HG02642 (cell line): ENCODE data around the gene AMBP.

Source experiments
- ATAC-seq: cut with Tn5 transposase; IDR thresholded peaks from one replicate; pipeline ENCODE4 v1.9.1; 2021; ENCODE audit warnings: mild to moderate bottlenecking; ENCODE audit not compliant: unreplicated experiment, poor library complexity

AMBP gene

DNA sequence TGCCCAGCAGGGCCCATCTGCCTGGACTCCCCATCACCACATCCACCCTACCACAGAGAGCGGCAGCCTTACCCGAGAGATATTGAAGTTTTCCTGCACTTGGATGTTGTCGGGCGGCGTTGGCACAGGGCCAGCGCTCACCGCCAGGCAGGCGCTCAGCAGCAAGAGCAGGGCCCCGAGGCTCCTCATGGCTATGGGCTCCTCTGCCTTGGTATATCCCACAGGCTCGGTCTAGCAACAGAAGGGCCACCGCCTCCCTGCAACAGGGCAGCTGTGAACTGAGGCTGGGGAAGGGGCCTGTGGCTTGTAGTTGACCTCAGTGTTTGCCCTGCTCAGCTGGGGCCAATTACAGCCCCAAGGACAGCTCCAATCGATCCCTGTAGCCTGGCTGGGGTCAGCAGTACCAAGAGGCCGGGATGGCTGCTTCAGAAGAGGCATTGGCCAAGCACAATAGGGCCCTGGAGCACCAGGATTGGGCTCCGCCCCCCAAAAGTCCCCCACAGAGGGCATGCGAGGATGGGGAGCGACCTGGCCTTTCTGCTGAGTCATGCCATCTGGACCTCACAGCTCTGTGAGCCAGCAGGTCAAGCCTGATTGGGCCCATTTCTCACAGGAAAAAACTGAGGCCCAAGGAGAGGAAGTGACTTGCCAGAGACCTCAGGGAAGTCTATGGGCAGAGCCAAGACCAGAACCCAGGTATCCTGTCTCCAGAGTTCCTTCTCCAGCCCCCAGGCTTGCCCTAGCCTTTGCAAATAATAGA lies at the start of gene AMBP:
Gene AMBP (minus strand): TSS at position 280 of the 760 bp plus-strand sequence. CDS start 91 bp downstream, at position 189.
- ATAC-seq: no peak

DNA sequence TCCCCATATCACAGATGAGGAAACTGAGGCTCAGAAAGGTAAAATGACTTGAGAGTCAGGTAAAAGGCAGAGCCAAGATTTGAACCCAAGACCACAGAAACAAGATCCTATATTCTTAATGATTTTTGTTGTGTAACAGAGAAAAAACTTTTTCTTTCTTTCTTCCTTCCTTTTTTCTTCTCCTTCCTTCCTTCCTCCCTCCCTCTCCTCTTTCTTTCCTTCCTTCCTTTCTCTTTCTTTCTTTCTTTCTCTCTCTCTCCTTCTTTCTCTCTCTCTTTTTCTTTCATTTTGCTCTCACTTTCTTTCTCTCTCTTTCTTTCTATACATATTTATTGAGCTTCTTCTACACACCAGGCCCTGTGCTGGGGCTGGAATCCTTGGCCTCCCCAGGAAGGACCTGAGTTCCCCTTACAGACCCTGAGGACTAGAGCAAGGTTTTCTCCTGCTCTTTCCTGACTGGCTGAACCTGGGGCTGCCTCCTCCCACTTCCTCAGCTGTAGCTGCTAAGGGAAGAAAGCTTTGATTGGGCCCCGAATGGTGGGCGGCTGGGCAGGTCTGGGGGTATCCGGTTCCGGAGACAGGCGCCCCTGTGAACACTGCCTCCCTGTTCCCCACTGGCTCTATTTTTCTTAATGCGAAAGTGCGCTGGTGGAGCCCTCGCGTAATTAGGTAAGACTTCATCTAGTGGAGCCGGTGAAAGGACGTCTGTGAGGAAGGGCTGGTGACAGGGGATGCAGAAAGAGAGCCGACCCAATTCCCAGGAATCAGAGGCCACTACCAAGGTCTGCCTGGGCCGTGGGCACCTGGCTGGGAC lies 48.4 kb upstream of the AMBP start:
- ATAC-seq: no peak

DNA sequence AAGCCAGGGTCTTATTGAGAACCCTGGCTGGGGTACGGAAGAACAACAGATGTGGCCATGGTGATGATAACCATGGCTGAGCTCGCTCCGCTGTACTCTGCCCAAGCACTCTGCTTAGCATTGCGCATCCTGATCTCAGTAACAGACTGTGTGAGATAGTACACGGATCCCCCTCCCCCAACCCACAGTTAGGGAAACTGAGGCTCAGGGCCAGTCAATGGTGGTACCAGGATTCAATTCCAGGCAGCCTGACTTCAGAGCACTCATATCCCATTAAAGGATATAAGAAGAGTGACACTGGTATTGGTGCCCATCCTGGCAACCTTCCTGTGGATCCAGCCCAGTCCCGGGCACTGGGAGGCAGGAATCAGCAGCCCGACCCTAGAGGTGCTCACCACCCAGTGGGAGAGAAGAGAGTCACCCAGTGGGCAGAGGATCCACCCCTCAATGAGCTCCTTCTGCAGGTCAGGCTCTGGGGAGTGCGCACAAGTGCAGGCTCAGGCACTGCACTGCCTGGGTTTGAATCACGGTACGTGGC lies 47.4 kb upstream of the AMBP start:
- no peak for ATAC-seq

DNA sequence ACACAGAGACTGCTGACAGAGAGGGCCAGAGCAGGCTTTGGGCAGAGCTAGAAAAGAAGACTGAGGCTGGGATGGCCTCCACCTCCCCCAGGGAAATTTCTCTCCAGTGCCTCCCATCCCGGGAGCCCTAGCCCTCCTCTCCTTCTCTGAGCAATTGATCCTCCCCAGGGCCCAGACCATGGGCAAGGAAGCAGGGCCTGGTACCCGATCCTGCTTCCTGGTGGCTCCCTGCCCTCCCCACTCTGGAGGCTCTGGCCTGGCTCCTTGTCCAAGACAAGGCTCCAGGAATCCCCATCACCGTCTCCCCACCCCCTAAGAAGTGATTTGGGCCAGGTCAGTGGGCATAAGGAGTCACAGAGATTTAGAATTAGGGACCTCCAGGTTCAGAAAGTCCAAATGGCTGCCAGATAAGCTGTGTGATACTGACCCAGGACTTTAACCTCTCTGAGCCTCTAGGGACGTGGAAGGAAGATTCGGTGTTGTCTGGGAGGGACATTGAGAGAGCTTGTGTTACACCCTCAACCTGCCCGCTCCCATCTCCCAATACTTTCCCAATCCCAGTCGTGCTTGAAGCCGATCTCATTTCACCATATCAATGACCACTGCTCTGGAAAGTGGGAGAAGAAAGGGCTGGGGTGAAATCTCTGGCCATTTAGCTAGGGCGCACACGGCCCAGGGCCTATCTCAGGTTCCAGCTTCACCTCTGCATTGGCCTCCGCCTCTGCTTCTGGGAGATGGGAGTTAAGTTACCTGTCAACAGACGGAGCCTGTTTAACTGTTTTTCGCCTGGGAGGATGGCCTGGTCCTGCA lies 46.8 kb upstream of the AMBP start:
- no peak for ATAC-seq

DNA sequence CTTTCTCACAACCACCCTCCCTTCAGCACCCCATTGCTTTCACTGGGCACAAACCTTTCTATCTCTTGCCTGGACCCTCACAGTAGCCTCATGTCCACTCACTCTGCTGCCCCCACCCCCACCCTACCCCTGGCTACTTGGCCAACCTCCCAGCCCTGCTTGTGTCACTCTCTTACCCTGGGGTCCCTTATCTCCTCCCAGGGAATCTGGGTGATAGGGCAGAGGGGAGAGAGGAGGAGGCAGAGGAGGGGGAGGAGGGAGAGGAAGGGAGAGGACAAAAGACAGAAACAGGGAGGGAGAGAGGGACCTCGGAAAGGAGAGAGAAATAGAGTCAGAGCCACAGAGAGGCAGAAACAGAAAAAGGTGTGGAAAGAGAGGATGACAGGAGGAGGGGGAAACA lies 46.0 kb upstream of the AMBP start:
- no peak for ATAC-seq

DNA sequence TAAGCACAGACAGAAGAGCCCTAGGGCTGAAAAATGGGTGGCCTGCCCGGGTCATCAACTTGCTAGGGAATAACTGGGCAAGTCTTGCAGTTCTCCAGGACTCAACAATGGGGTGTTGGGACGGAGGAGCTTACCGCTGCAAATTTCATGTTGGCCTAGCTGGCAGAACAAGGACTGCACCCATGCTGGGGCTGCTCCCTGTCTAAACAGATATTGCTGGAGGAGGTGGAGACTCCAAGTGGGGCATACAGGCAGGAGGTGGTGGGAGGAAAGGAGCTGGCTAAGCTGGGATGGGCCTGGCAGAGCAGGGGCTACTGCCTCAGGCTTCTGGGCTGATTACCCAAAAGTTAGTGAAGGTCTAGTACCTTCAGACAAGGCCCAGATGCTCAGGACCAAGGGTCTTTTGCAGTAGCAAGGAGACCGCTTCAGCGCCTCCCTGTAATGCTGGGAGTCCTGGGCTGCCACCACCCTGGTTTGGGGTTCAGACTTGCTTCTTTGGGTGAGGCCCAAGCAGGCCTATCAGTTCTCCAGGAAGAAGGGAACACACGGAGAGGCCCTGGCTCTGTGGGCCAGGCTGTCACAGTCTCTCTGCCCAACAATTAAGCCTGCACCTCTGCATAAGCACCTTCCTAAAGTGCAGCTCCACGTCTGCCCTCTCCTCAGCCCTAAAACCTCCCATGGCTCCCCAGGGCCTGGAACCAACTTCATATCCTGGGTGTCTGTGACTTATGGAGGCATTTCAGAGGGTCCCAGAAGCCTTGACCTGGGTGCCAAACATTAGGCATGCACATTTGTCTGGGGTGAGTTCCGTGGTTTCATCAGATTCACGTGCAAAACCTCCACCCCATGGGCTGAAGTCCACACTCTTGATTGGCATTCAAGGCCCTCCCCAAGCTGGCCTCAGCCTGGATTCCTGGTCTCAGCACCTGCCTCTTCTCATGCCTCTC lies 45.2 kb upstream of the AMBP start:
- ATAC-seq: no peak

DNA sequence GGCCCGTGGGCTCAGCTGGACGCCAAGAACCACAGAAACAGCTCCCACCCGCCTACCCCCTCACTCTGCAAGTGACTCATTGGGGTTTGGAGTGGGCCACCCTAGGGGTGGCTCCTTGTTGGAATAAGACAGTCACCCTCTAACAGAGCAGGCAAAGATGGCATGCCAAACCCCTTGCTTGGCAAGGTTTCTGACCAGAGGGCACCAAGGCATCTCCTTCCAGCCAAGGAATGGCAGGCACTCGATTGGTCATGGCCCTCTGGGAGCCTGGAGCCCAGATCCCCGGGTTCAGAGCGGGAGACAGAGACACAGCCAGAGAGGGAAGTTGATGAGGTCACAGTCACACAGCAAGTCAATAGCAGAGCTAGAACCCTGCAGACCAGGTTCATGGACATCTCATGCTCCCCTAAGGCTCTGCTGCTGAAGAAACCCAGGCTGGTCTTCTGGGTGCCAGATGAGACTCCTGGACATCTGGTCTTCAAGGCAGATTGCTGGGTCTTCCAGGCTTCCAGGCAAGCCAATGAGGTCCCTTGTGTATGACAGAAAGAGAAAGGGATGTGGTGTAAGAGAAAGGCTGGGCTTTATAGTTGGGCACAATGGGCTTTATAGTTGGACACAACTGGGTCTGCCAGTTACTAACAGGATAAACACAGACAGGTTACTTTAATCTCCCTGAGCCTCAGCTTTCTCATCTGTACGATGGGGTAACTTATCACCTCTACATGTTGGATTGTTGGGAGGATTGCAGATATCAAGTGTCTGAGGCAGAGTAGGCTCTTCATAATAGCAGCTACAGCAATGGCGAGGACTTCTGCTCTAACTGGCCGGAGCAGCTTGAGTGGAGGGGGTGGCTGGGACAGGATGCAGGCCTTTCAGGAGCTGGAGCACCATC lies 44.3 kb upstream of the AMBP start:
- ATAC-seq: no peak

DNA sequence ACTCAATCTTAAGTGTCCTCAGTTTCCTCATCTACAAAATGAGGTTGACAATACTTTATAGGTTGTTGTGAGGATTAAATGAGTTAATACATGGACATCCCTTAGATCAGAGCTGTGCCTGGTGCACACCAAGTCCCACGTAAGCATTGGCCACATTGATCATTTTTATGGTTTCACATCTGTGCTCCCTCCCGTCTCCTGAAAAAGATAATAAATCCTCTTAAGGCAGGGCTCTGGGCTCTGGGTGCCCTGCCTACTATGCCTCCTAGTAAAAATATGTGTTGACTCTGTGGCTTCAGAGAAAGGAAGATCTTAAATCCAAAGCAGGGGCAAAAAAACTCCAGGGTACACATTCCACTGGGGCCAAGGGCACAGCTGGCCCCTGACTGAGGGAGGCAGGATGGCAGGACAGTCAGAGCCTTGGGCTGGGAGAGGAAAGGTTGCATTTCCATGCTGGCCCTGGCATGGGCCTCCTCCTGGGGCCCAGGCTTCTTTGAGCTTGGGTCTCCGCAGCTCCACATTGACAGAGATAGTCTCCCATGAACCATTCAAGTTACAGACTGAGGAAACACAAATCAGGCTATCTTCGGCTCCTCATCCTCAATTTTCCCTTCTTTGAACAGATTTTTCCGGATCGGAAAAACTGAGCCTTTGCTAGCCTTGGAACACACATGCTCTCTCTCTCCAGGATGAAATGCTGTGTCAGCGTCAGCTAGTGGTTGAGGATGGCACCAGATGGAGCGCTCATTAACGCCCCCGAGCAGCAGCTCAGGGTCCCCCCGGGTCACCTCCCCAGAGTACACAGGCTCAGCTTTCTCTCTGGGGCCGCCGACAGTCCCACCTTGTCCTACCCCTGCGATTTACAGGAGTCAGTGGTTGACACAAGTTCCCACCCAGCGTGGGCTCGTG lies 43.4 kb upstream of the AMBP start:
- ATAC-seq: no peak

DNA sequence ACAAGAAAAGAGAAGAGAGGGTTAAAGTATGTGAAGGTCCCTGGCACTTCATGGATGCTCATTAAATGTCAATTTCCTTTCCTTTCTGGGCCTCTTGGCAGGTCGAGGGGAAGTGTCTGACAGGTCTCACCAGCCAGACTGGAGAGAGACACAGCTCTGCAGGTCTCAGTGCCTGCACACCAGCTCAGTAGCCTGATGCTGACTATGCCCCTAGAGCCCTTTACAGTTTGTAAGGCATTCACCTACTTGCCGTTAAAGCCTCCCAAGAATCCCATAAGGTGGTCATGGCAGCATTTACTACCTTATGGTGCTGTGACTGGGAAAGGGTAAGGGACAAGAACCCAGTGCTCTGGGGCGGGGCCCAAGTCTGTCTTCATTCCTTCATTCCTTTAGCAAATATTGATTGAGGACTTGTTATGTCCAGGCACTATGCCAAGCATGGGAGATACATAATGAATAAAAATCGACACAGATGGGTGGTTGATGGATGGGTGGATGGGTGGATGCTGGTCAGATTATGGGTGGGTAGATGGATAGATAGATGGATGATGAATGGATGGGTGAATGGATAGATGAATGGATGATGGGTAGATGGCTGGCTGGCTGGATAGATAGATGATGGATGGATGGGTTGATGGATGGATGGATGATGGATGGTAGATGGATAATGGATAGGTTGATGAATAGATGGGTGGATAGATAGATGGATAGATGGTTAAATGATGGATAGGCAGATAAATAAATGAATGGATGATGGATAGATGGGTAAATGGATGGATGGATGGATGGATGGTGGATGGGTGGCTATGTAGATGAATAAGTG lies 42.3 kb upstream of the AMBP start:
- no peak for ATAC-seq

DNA sequence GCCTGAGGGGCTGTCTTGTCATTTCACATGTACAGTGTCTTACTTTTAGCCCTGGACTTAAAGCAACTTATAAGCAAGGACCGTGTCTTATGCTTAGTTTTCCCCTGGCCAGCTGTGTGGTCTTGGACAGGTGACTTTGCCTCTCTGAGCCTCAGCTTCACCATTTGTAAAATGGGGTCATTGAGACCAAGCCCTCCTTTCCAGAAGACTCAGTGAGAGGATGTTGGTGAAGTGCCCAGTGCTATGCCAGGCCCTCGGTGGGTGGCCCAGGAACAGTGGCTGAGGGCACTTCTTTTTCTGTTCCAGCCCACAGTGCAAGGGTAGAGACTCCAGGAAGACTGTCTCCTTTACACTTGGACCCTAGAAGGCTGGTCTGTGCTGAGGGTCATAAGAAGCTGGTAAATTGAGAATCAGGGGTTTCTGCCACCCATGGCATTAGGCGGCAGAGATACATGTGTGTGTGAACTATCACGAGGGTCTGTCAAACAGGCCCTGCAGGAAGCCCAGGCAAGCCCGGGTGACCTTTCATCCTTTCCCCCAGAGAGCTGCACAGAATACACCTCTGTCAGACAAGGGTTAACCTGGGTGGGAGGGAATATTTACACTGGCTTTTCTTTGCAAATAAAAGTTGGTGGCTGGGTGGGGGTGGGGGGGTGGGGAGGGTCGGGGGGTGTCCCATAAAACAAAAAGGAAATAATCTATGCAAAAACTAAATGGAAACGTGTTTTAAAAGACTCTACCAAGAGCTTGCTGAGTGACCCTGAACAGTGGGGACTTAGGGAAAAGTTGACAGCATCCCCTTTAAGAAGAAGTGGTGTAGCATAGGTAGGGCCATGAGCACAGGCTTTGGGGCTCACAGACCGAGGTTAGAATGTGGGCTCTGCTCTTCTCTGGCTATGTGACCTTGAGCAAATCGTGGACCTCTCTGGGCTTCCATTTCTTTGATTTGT lies 41.4 kb upstream of the AMBP start:
- ATAC-seq: no peak

DNA sequence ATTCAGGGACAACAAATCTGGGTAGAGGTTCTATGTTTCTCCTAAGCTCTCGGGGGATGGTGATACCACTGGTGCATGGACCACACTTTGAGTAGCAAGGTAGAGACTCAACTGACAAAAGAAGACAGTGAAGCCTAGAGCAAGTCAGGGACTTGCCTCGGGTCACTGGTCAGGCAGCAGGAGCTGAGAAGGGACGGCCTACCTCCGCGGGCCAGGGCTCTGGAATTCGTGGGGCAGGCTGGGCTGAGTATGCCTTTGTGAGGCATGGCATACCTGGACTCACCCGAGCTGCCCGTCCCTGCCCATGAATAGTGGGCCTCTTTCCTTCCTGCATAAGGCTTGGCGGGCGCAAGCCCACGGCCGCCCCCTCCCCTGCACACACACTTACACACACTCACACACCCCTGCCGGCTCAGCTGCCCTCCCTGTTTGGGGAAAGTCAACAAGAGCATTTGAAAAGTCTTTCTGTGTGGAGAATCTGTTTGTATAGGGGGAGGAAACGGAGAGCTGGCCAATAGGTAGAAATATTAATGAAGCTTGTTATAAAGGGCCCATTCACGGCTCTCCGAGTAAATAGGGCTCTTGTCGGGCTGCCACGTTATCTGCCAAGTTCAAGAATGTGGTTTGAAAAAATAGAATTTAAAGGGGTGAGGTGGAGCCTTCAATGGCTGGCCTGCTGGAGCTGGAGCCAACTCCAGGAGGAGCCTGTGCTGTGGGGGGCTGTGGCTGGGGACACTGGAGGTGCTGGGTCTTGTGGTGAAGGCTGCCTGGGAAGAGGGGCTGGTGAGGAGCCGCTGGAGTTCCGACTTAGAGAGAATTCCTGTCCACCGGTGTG lies 40.1 kb upstream of the AMBP start:
- no peak for ATAC-seq

DNA sequence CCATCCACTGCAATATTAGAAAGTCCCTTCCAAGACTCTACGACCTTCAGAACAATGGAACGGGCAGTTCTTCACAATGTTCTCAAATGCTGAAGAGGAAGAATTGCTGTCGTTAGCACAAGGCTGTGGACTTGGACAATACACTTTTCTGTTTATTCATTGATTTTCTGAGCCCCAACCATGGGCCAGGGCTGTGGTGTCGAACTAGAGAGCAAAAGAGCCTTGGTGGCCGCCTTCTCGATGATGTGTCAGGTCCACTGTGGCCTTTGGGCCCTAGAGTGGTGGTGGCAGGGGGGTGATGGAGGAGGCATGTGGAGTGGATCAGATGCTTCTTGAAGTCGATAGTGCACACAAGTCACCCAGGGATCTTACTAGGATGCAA lies 39.5 kb upstream of the AMBP start:
- ATAC-seq: no peak

DNA sequence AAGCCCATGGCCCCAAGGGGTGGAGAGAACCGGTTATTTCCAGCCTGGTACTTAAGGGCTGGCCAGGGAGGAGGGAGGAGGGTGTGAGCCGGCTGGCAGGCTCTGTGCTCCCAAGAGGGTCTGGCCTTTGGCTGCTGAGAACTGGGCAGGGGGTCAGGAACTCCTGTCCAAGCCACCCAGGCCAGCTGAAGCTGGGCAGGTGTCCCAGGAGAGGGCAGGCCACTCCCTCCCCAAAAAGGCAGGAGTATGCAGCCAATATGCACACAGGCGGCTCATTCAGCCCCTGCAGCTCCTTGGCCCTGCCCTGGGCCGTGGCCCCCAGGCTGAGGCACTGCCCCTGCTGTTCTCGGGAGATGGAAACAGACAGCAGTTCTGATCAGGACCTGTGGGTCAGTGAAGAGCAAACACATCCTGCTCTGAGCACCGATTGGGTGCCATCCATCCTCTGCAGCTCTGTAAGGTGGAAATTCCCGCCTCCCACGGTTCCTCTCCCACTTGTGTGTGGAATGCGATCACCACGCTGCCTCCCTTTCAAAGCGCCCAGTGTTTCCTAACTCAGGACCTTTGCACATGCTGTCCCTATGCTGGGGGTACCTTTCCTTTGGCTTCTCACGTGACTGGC lies 38.1 kb upstream of the AMBP start:
- ATAC-seq: no peak

DNA sequence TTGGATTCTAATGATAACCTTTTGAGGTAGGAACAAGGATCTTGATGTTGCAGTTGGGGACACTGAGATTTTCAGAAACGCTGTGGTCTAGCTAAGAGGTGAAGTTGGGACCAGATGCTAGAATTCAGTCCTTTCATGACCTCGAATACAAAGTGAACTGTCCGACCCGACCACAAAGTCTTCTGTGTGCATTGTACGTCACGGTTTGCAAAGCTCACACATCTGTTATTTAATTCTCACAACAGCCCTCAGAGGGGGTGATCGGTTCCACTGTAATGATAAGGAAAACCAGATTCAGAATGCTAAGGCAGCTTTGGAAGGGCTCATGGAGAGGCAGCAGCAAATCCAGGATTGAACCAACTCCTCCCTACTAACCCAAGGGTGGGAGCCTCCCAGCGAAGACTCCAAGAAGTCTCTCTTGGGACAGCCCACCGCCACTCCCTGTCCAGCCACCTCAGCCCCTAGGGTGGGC lies 37.6 kb upstream of the AMBP start:
- no peak for ATAC-seq
